ENCODE measurements around the gene ZNF683. TPM values are rescaled to one million over a fixed set of nuclear protein-coding genes. Genes with fewer than 3 reads are reported as not detected.

ZNF683 gene
- total RNA-seq, 4 donors from 2014 or later, result not detected

DNA sequence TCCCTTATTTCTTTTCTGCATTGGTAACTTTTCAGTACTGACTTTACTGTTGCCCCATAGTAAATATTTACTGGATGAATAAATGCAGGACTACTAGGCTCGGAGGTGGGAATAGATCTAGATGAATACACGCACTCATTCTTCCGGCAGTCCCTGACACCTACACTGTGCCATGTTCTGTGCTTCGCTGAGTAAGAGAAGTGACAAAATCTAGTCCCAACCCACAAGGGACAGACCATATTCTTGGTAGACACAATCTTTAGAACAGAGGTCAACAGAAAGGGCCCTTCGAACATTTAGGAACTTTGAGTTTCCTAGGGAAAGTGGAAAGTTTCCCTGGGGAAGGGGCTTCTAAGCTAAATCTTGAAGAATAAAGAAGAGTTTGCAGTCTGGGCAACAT, 58.0 kb downstream of the ZNF683 start:
- H3K27me3 ChIP-seq, result no peaks in the 10 kb centered on the region
- DNase-seq, result no peak
- H3K4me3 ChIP-seq, result no peak overlapping the region
- no peak for TF ChIP-seq POLR2A (IDR thresholded peaks at IDR 0.05)
- TF ChIP-seq, protein P1, sequence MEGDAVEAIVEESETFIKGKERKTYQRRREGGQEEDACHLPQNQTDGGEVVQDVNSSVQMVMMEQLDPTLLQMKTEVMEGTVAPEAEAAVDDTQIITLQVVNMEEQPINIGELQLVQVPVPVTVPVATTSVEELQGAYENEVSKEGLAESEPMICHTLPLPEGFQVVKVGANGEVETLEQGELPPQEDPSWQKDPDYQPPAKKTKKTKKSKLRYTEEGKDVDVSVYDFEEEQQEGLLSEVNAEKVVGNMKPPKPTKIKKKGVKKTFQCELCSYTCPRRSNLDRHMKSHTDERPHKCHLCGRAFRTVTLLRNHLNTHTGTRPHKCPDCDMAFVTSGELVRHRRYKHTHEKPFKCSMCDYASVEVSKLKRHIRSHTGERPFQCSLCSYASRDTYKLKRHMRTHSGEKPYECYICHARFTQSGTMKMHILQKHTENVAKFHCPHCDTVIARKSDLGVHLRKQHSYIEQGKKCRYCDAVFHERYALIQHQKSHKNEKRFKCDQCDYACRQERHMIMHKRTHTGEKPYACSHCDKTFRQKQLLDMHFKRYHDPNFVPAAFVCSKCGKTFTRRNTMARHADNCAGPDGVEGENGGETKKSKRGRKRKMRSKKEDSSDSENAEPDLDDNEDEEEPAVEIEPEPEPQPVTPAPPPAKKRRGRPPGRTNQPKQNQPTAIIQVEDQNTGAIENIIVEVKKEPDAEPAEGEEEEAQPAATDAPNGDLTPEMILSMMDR (IDR thresholded peaks at IDR 0.05), result no peak
- H3K9me3 ChIP-seq, result no peaks in the 10 kb centered on the region
- no peaks in the 10 kb centered on the region for H3K4me1 ChIP-seq
- intact Hi-C loops (cut with DNase I; ENCODE audit: low total_unique reads), result no loop called here
- H3K27ac ChIP-seq, result no peak overlapping the region
- H3K36me3 ChIP-seq, result no peaks in the 10 kb centered on the region

Other genes starting within 250 kb of the ZNF683 start
- gene FAM110D, start 213.7 kb downstream of the ZNF683 start, total RNA-seq, result 10 to 100 TPM in 2 of 4 donors, 1 to 10 TPM in 2; 3.2 to 21.0 (median 14.0) TPM
- not detected for gene C1orf232, start 203.8 kb downstream of the ZNF683 start, total RNA-seq
- 10 to 100 TPM in 3 of 4 donors, 1 to 10 TPM in 1; 7.9 to 27.1 (median 16.3) TPM for gene ZNF593, start 202.8 kb downstream of the ZNF683 start, total RNA-seq
- gene ZNF593OS, start 200.9 kb downstream of the ZNF683 start, total RNA-seq, result not detected
- 10 to 100 TPM in 2 of 4 donors, 1 to 10 TPM in 1, under 1 TPM in 1; 0.29 to 13.3 (median 7.2) TPM for gene CNKSR1, start 195.3 kb downstream of the ZNF683 start, total RNA-seq
- gene CATSPER4, start 182.1 kb downstream of the ZNF683 start, total RNA-seq, result not detected
- gene CEP85, start 138.6 kb downstream of the ZNF683 start, total RNA-seq, result 10 to 100 TPM in 1 of 4 donors, 1 to 10 TPM in 3; 1.8 to 14.0 (median 5.3) TPM
- 10 to 100 TPM in 3 of 4 donors, 1 to 10 TPM in 1; 5.0 to 86.6 (median 52.3) TPM for gene SH3BGRL3, start 92.7 kb downstream of the ZNF683 start, total RNA-seq
- 10 to 100 TPM in 3 of 4 donors, 1 to 10 TPM in 1; 7.4 to 36.5 (median 13.4) TPM for gene UBXN11, start 66.1 kb downstream of the ZNF683 start, total RNA-seq
- gene CD52, start 54.8 kb downstream of the ZNF683 start, total RNA-seq, result 1 to 10 TPM in 1 of 4 donors, not detected in 3; 7.8 TPM
- 1 to 10 TPM in 1 of 4 donors, not detected in 3; 3.0 TPM for gene CRYBG2, start 18.6 kb downstream of the ZNF683 start, total RNA-seq
- gene LIN28A, start 38.1 kb upstream of the ZNF683 start, total RNA-seq, result under 1 TPM in 1 of 4 donors, not detected in 3; 0.14 TPM
- gene DHDDS, start 59.6 kb upstream of the ZNF683 start, total RNA-seq, result 10 to 100 TPM in 3 of 4 donors, 1 to 10 TPM in 1; 7.1 to 42.6 (median 26.6) TPM
- gene HMGN2, start 99.7 kb upstream of the ZNF683 start, total RNA-seq, result 100 to 1,000 TPM in 3 of 4 donors, 10 to 100 TPM in 1; 46.1 to 489 (median 201) TPM
- gene RPS6KA1, start 157.0 kb upstream of the ZNF683 start, total RNA-seq, result 10 to 100 TPM; 10.8 to 51.8 (median 14.6) TPM